K562 (cell line): ENCODE results near the gene XPC. TPM values are rescaled to one million over a fixed set of nuclear protein-coding genes. Genes with fewer than 3 reads are reported as not detected.

Source experiments
- ATAC-seq: fragments of 200-7000 bp; cut with Tn5 transposase; 3 replicates; pipeline ENCODE4 v1.9.1; 2020; ENCODE audit warnings: moderate library complexity
- BruUV-seq: library from RNA; stranded (reverse); fragments of 400-500 nt; replicated peaks from 2 replicates; lab custom pipeline; 2021; lab: Mats Ljungman, UMichigan
- CTCF ChIA-PET: fragments of 300-600 bp; formaldehyde crosslinking; extraction: SDS; loops from one replicate; lab custom pipeline; 2021; ENCODE audit warnings: low intra/inter-chr PET ratio; lab: Yijun Ruan, JAX
- POLR2A ChIA-PET: fragments of 300-600, 350-650 bp; sonication (Branson Sonifier 250); formaldehyde crosslinking; extraction: SDS; loops from one replicate; lab custom pipeline; 2021; ENCODE audit warnings: antibody characterized with exemption, inconsistent platforms; lab: Yijun Ruan, JAX
- DNase-seq, 4 experiments: peaks; one replicate each; pipeline versions ENCODE4 v3.0.0 to v3.0.0-alpha.2; 2011 to 2018; ENCODE audit warnings: low spot score in 3 of 4, mixed read lengths in 3 of 4; ENCODE audit errors: extremely low read depth in 1 of 4
- FAIRE-seq: peaks from 2 replicates; lab custom pipeline; 2011; peaks lifted over from hg19 to GRCh38; lab: Jason Lieb, UNC
- H2AFZ ChIP-seq: 2 replicates; pipeline ENCODE4 v1.6.0; 2011; ENCODE audit warnings: low read depth, low read length, control low read depth, inconsistent platforms
- H3K27ac ChIP-seq: fragments of 200-600 bp; 3 replicates; pipeline ENCODE4 v1.8.0; 2011; ENCODE audit warnings: low read depth, mild to moderate bottlenecking, control low read depth, inconsistent platforms, low read length, moderate library complexity, mixed read lengths; ENCODE audit errors: extremely low read depth
- H3K27me3 ChIP-seq, 2 experiments: fragments of 300-600 bp in 1 of 2; 2 replicates in 1 of 2; 3 replicates in 1 of 2; pipeline versions ENCODE4 v1.6.0 to v1.8.0; 2011; ENCODE audit warnings: inconsistent platforms in 2 of 2, low read length in 2 of 2, mild to moderate bottlenecking in 1 of 2, mixed read lengths in 1 of 2, moderate library complexity in 1 of 2; ENCODE audit not compliant: control insufficient read depth in 2 of 2, insufficient read depth in 2 of 2
- H3K36me3 ChIP-seq: fragments of 300-600 bp; 3 replicates; pipeline ENCODE4 v1.8.0; 2011; ENCODE audit warnings: mild to moderate bottlenecking, low read length, inconsistent platforms; ENCODE audit not compliant: control insufficient read depth, insufficient read depth
- H3K4me1 ChIP-seq, 2 experiments: fragments of 200-600 bp in 1 of 2; replicated peaks in 1 of 2; 2 replicates in 1 of 2; 3 replicates in 1 of 2; pipeline versions ENCODE4 v1.5.1 to v1.8.0; 2011; ENCODE audit warnings: inconsistent platforms in 2 of 2, low read length in 2 of 2, mild to moderate bottlenecking in 1 of 2, mixed read lengths in 1 of 2, moderate library complexity in 1 of 2; ENCODE audit not compliant: control insufficient read depth in 2 of 2, insufficient read depth in 2 of 2
- H3K4me2 ChIP-seq: 2 replicates; pipeline ENCODE4 v1.6.1; 2011; ENCODE audit warnings: low read length, control low read depth, inconsistent platforms, mixed read lengths; ENCODE audit not compliant: insufficient read depth
- H3K4me3 ChIP-seq: fragments of 200-600 bp; sonication (generic), shearing (Covaris generic); 2 replicates; pipeline ENCODE4 v1.5.1; 2016; ENCODE audit warnings: control low read depth, inconsistent platforms
- H3K79me2 ChIP-seq: fragments of 200-600 bp; 3 replicates; pipeline ENCODE4 v1.8.0; 2011; ENCODE audit warnings: low read length, inconsistent platforms; ENCODE audit not compliant: control insufficient read depth, insufficient read depth
- H3K9ac ChIP-seq, 2 experiments: 2 replicates each; pipeline versions ENCODE4 v1.6.0 to v1.6.1; 2011; ENCODE audit warnings: low read depth in 2 of 2, low read length in 2 of 2, control low read depth in 1 of 2, inconsistent platforms in 1 of 2, mild to moderate bottlenecking in 1 of 2, mixed read lengths in 1 of 2; ENCODE audit not compliant: insufficient read depth in 1 of 2
- H3K9me1 ChIP-seq: one replicate; pipeline ENCODE4 v1.6.0; 2011; ENCODE audit warnings: inconsistent platforms, mild to moderate bottlenecking, low read length, moderate library complexity; ENCODE audit not compliant: control insufficient read depth, insufficient read depth
- H3K9me3 ChIP-seq: replicated peaks from 2 replicates; pipeline ENCODE4 v1.5.1; 2011; ENCODE audit warnings: low read depth, low read length, inconsistent platforms; ENCODE audit not compliant: control insufficient read depth, insufficient read depth
- H4K20me1 ChIP-seq: replicated peaks from 2 replicates; pipeline ENCODE4 v1.6.1; 2011; ENCODE audit warnings: low read length, inconsistent platforms, mixed read lengths; ENCODE audit not compliant: control insufficient read depth, insufficient read depth
- ARHGAP35 ChIP-seq: fragments of 450-650 bp; IDR thresholded peaks from 2 replicates; pipeline ENCODE4 v1.6.1; 2018; ENCODE audit not compliant: partially characterized antibody
- BCOR ChIP-seq: fragments of 450-650 bp; IDR thresholded peaks from 2 replicates; pipeline ENCODE4 v1.6.1; 2016
- BRD4 ChIP-seq: fragments of 200-600 bp; sonication (generic); IDR thresholded peaks from 2 replicates; pipeline ENCODE4 v1.6.1; 2017; ENCODE audit warnings: inconsistent platforms
- CBX1 ChIP-seq: sonication (generic); IDR thresholded peaks from 2 replicates; pipeline ENCODE4 v1.6.1; 2016; ENCODE audit warnings: antibody characterized with exemption, low read depth, mild to moderate bottlenecking
- CBX2 ChIP-seq: fragments of 200-600 bp; sonication (generic); IDR thresholded peaks from one replicate; pipeline ENCODE4 v1.6.1; 2012; ENCODE audit warnings: mild to moderate bottlenecking, low read length, inconsistent platforms; ENCODE audit not compliant: insufficient read depth, poor library complexity, severe bottlenecking
- MGA ChIP-seq: fragments of 450-650 bp; IDR thresholded peaks from 2 replicates; pipeline ENCODE4 v1.6.1; 2016; ENCODE audit warnings: mild to moderate bottlenecking, moderate library complexity
- NFE2L1 ChIP-seq: fragments of 450-650 bp; IDR thresholded peaks from 2 replicates; pipeline ENCODE4 v1.6.1; 2016; ENCODE audit warnings: missing genetic modification characterization, low read depth, mild to moderate bottlenecking, missing compliant biosample characterization, moderate library complexity, borderline replicate concordance
- PRMT5 ChIP-seq: sonication (generic); formaldehyde crosslinking; IDR thresholded peaks from 2 replicates; pipeline ENCODE4 v1.5.0; 2020; ENCODE audit warnings: missing genetic modification reagents
- ZNF134 ChIP-seq: fragments of 250-450 bp; sonication (Bioruptor Pico); conservative IDR thresholded peaks from 2 replicates; pipeline ENCODE4 v1.4.0; 2020
- ZSCAN29 ChIP-seq: fragments of 450-650 bp; IDR thresholded peaks from 2 replicates; pipeline ENCODE4 v1.6.1; 2017
- WGBS: fragments of 100-300 bp; shearing (Covaris generic); methylation state at CpG from one replicate; pipeline ENCODE4 v1.1.6; 2016; ENCODE audit warnings: low coverage, mixed read lengths; ENCODE audit not compliant: insufficient coverage; ENCODE audit errors: missing lambda C conversion rate; 5-methylcytosine and 5-hydroxymethylcytosine counted together
- in situ Hi-C: fragments of 300-500 bp; cut with MboI; formaldehyde crosslinking; loops from 4 replicates; pipeline ENCODE4 v1.15.0; 2018; ENCODE audit warnings: inconsistent platforms, mixed read lengths
- intact Hi-C: fragments of 100-400 bp; cut with micrococcal nuclease; formaldehyde crosslinking; loops from 2 replicates; pipeline ENCODE4 v1.14.2; 2022
- polyA plus RNA-seq, 8 experiments: library from polyadenylated mRNA; depleted of rRNA in 4 of 8; stranded (reverse) in 5 of 8; unstranded in 3 of 8; fragments of >200 nt; fragmentation: Nextera tagmentation in 2 of 8; fragmentation: Illumina TruSeq in 1 of 8; extraction: Ambion mirVana in 2 of 8; extraction: Trizol in 1 of 8; gene quantifications; 2 replicates each; pipeline versions ENCODE4 v1.2.1 to v1.2.3, GENCODE V29; 2011 to 2014; ENCODE audit warnings: inconsistent platforms in 1 of 8, missing spikeins in 1 of 8
- total RNA-seq, 7 experiments: library from RNA; depleted of rRNA in 6 of 7; stranded (reverse); fragments of >200 nt in 6 of 7; fragmentation: Illumina TruSeq in 2 of 7; extraction: Trizol in 2 of 7; gene quantifications; 2 replicates each; pipeline versions ENCODE4 v1.2.1 to v1.2.3, GENCODE V29; 2011 to 2021; ENCODE audit warnings: low replicate concordance in 1 of 7
- TF ChIP-seq, protein P1 (sequence below): fragments of 450-650 bp; formaldehyde crosslinking; conservative IDR thresholded peaks from 2 replicates; pipeline ENCODE4 v1.4.0; 2022; ENCODE audit warnings: mild to moderate bottlenecking, missing genetic modification characterization

XPC gene
- total and polyA plus RNA-seq, 9 of the 15 experiments (the other 6 are each of a cell fraction or from before 2014, with no cell fraction given) = 3.8 to 54.7 (median 41.3) TPM

GRCh38 chr3:14152963-14153355 lies 25.4 kb downstream of the XPC start:
- no peaks in the 10 kb centered on the region for H3K79me2 ChIP-seq
- no peaks in the 10 kb centered on the region for H3K9me1 ChIP-seq
- H3K36me3 ChIP-seq = peaks cover 74% of the 10 kb centered on the region
- in situ Hi-C loops = no loop called here
- 75% methylated on average over 4 of the region's 4 CpGs for WGBS
- H3K27ac ChIP-seq = no peak overlapping the region
- no peaks in the 10 kb centered on the region; the same call in 1 of the 2 replicates for H4K20me1 ChIP-seq
- no peak for FAIRE-seq
- H3K27me3 ChIP-seq = no peaks in the 10 kb centered on the region
- H3K4me1 ChIP-seq = no peaks in the 10 kb centered on the region; a peak in 1 of 5 replicates
- no peaks in the 10 kb centered on the region for H3K9me3 ChIP-seq
- BruUV-seq = no TSS peak
- ATAC-seq = no peak
- H3K4me2 ChIP-seq = no peak overlapping the region
- POLR2A ChIA-PET = interaction anchor here (0.5 to 3.6 kb wide), 10 partner anchors 8 to 272 kb away, joined by 3 to 18 read pairs (median 4); partner anchors contain the start of genes CHCHD4, LSM3, TMEM43 and XPC
- no peak overlapping the region for H2AFZ ChIP-seq
- intact Hi-C loops = no loop called here
- DNase-seq = no peak
- no peak overlapping the region for H3K4me3 ChIP-seq
- CTCF ChIA-PET = interaction anchor here (1.0 to 1.1 kb wide), 2 partner anchors 155 to 315 kb away, joined by 3 read pairs; no protein-coding TSS in a partner anchor
- no peak overlapping the region for H3K9ac ChIP-seq
- TF ChIP-seq MGA (no peak), ZSCAN29 (no peak), ZNF134 (CRISPR knock-in tag) (no peak), CBX2 (no peak), BRD4 (no peak), CBX1 (no peak), PRMT5 (CRISPR knock-in tag) (no peak), ARHGAP35 (no peak), NFE2L1 (no peak), BCOR (no peak)
- TF ChIP-seq, protein P1, sequence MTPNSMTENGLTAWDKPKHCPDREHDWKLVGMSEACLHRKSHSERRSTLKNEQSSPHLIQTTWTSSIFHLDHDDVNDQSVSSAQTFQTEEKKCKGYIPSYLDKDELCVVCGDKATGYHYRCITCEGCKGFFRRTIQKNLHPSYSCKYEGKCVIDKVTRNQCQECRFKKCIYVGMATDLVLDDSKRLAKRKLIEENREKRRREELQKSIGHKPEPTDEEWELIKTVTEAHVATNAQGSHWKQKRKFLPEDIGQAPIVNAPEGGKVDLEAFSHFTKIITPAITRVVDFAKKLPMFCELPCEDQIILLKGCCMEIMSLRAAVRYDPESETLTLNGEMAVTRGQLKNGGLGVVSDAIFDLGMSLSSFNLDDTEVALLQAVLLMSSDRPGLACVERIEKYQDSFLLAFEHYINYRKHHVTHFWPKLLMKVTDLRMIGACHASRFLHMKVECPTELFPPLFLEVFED (CRISPR knock-in tag) = no peak
